Nucleus accumbens (tissue), 56 donors: ENCODE results near the gene HIPK2.

Source experiments
- DNase-seq, 56 donors: peaks; one replicate each; lab custom pipeline; 2025; lab: John Stamatoyannopoulos, UW

Gene HIPK2

DNA sequence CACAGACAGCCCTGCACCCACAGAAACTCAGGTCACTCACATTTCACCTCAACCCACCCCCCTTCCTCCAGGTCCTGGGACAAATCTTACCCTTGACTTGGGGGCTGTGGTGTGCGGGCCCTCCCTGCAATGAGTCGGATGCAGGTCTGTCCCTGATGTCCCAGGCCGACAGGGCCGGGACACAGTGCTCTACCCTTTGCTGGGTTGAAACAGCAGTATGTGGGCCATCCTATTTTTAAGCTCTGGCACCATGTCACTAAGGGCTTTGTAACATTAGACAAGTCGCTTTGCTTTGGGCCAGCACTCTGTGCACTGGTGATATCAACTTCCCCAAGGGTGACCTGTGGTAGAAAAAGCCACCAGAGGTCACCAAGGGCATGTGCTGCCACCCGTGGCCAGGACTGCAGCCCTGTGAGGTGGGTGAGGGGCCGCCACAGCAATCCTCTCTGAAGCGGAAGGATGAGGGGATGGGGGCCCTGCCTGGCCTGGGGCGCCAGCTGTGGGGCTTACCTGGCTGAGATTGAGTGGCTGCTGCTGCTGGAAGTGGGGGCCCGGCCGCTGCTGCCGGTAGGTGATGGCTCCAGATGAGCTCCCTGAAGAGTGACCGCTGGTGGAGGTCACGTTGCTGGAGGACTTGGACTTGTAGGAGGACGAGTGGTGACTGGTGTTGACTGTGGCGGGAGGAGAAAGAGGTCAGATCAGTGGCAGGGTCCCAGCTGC lies 203.0 kb downstream of the HIPK2 start:
- DNase-seq = no peak

- no peak for DNase-seq
Observed at GRCh38 chr7:139573871-139574270, 203.9 kb downstream of the HIPK2 start.

DNA sequence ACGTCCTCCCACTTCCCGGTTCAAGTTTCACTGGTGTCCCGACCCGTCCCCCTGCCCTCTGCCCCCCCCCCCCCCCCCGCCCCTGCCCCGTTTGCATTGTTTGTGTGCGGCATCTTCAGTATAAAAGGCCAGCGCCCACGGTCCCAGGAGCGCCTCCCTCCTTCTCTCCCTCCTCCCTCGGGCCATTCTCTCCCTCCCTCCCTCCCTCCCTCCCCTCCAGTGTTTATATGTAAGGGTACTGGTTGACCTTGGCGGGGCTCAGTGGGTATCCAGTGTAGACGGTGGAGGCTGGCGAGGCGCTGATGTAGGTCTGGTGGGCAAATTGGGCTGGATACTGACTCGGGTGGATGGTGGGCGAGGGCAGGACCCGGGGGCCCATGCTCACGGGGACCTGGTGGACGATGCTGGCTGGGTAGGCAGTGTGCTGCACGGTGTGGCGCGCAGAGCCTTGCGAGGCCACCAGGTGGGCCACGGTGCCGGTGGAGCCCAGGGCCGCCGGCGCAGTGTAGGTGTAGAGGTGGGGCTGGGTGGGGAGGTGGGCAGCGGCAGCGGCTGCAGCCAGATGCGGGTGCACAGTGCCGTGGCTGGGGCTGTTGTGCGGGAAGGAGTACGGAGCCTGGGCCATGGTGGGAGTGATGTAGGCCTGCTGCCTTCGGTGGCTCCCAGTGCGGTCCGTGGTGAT lies 205.0 kb downstream of the HIPK2 start:
- DNase-seq = no peak

- no peak for DNase-seq
Observed at GRCh38 chr7:139572071-139572470, 205.7 kb downstream of the HIPK2 start.

DNA sequence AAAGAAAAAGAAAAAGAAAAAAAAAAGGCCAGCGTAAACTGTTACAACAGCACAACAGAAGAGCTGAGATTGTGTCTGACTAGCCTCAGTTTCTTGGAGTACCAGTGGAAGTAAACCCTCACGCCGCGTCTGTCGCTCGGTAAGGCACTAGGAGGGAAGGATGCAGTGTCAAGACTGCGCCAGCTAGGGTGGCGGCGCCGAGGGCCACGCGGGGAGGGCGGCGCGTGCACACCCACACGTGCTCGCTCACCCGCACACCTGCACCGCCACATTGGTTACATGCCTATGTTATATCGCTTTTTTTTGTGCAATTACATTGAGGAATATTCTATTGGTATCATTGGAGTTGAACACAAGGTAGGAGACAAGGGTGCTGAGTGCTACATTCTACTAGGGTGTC lies 206.1 kb downstream of the HIPK2 start:
- no peak for DNase-seq

- no peak for DNase-seq
Observed at GRCh38 chr7:139571190-139571589, 206.6 kb downstream of the HIPK2 start.

- no peak for DNase-seq
Observed at GRCh38 chr7:139570626-139571025, 207.2 kb downstream of the HIPK2 start.

- DNase-seq = peak in 52 of 56 donors; percentile 10 to 91 (median 68)
Observed at GRCh38 chr7:139570119-139570518, 207.7 kb downstream of the HIPK2 start.

GRCh38 chr7:139568813-139569490 lies 208.8 kb downstream of the HIPK2 start:
- DNase-seq = no peak

DNA sequence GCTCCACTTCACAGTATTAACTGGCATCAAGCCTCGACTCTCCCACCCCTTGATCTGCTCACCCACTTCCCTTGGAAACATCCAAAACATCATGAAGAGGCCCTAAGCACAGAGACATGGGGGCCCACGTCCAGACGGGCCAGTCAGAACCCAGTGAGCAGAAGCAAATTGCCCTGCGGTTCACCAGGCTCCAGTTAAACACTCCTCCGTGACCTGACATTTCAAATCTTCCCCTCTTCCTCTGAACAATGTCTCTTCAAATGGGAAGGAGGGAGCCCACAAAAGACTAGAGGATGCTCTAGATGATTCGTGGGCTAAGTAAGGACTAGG lies 209.5 kb downstream of the HIPK2 start:
- DNase-seq = no peak

- DNase-seq = no peak
Observed at GRCh38 chr7:139567647-139568345, 210.0 kb downstream of the HIPK2 start.

GRCh38 chr7:139566736-139567646 lies 210.8 kb downstream of the HIPK2 start:
- no peak for DNase-seq

GRCh38 chr7:139566075-139566474 lies 211.7 kb downstream of the HIPK2 start:
- no peak for DNase-seq

DNA sequence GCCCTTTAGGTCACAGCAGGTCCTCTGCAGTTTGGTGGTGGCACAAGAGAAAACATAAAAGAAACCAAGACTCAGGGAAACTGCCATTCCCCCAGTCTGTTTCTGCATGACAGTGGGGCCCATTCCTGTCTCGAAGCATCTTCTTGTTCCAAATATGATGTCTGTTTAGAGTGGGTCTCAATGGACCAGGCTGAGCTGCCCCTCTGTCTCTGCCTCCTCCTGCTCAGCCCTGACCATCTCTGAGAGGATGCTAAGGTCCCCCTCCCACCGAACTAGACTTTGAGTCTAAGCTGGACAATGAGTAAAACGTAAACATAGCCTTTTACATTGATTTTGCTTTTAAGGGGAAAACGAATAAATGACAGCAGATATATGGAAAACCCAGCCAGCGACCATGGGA lies 213.9 kb downstream of the HIPK2 start:
- no peak for DNase-seq

DNA sequence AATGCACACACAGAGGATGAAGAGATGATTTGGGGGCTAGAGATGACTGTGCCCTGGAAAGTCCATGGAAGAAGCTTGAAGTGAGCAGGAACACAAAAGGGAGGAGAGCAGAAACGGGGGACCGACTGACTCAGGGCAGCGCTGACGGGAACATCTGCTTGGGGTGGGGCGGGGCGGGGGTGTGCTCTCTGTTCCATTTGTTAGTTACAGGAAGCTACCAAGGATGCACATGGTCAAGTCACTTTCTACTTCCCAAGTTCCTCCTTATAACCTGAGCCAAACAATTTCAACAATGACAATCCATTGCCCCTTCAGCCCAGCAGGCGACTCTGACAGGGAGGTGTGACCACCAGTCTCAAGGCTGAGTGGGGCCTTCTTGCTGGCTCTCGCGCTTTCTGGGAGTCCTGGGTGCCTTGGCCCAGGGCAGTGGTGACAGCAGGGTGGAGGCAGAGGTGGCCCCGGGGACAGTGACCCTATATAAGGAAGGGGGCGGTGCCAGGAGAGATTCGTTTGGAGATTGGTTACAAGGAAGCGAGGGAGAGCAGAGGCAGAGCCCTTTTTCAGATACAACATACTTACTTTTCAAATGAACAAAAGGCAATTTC lies 214.7 kb downstream of the HIPK2 start:
- no peak for DNase-seq

DNA sequence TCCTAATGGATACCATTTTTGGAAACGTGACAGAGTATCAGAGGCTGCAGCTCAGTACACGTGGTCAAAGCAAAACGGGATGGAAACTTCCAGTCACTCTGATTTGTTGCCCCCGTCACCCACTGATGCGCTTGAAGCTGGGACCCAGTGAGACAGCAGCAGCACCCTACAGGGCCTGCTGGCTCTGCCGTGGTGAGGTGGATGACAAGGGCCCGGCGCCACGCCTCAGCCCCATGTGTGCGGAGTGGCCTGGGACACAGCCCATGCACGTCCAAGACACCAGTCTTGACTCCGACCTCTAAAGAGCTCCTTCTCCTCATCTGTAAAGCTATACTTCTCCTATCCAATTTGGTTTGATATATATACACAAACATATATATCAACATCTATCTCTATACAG lies 215.3 kb downstream of the HIPK2 start:
- no peak for DNase-seq

DNA sequence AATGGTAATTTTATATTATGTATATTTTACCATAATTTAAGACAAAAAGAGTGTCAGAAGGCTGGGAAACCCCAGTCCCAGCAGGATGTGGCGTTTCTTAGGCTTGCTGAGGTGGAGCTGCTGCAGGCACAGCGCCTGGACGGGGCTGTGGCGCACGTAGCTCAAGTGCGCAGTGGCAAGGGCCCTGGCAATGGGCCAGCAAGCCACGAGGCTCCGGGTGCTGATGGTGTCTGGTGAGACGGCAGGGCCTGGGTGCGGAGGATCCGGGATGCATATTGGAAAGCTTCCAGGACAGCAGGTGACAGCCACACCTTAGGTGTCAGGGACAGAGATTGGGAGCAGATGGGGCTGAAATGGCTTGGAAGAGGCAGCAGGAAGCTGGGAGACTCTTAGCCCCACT lies 217.1 kb downstream of the HIPK2 start:
- no peak for DNase-seq

- no peak for DNase-seq
Observed at GRCh38 chr7:139560199-139560598, 217.6 kb downstream of the HIPK2 start.

DNA sequence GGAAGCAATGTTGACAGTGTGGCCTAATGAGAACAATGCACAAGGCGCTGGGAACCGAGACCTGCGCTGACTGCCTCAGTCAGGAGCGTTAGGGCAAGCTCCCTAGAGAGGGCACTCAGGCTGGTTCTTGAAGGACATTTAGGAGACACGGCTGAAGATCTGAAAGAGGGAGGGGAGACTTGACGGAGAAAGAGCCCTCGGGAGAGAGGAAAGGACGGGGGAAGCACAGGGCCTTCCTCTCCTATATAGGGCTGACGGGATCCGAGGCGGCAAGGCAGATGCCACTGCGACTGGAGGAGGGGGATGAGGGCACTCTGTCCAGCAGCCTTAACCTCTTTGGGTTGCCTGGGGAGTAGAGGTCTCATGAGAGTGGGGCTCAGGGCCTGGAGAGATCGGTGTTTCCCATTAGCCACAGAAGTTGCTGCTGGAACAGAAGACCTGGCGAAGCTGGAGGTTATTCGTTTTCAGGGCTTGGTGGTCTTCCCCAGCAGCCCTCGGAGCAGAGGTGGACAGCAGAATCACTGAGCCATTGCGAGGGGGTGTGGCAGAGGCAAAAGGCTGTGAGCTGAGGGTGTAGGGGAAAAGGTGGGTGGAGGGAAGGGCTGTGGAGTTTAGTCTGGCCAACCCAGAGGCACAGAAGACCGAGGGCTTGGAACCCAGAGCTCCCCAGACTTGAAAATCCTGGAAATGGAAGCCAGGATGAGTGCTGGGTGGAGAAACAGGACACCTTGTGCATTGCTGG lies 218.3 kb downstream of the HIPK2 start:
- DNase-seq = no peak
